ENCODE results near the gene FBLN5.
A peak's percentile ranks its signal among the peaks of the same experiment; 100 is the strongest.
"Not testable (repeated sequence)": the region's sequence is repeated elsewhere in the genome, so short reads cannot be mapped to it uniquely, and the experiment has no call there.

Gene FBLN5

DNA sequence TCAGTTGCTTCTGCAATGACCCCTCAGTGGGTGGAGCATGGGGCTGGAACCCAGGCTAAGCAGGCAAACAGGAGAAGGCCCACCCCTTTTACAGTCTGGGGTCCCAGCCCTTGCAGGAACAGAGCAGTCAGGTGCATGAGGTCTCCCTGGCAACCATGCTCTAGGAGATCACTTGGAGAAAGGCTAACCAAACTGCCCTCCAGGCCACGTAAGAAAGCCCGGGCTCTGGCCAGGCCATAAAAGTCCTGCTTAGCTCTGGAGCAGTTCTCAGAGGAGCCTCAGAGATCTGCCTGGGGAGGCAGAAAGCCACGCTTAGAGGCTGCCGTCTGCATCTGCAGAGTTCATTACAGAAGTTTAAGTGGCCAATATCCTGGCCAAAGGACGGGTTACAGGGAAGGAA is 65.1 kb downstream of the FBLN5 start:
- DNase-seq, result no peak

DNA sequence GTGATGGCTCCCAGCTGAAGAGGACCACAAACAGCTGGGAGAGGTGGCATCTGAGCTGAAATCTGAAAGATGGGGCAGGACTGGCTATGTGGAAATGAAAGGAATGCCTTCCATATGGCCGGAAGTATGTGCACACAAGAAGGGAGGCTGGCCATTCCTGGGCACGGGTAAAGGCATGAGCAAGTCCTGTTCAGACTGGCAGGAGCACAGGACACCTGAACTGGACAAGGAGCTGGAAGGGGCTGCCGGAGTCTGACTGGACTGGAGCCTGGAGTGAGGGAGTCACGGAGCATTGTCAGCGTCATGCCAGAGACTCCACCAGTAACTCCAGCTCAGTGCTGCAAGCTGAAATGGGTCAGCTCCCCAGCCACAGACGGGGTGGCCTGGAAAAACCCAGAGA is 68.3 kb downstream of the FBLN5 start:
- DNase-seq, result no peak

DNA sequence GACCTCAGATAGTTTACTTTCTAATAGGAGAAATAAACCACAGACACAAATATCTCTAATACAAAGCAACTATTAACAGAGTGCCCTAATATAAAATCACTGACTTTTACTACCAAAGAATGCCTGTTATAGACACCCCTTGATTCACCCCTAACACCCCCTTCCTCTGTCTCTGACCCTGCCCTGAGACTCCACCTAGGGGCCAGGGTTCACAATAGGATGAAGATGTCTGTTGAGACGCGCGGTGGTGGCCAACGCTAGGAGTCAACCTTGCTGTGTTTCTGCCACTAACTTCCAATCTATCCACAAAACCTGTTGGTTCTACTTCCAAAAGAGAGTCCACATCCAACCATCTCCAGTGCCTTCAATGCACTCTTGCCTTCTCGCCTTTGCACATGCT is 69.2 kb downstream of the FBLN5 start:
- DNase-seq, result no peak

GRCh38 chr14:91877376-91877915 is 70.0 kb downstream of the FBLN5 start:
- no peak for DNase-seq

- no peak for DNase-seq
Observed at GRCh38 chr14:91876492-91876891, 71.0 kb downstream of the FBLN5 start.

- no peak for DNase-seq
Observed at GRCh38 chr14:91875525-91876286, 71.8 kb downstream of the FBLN5 start.

DNA sequence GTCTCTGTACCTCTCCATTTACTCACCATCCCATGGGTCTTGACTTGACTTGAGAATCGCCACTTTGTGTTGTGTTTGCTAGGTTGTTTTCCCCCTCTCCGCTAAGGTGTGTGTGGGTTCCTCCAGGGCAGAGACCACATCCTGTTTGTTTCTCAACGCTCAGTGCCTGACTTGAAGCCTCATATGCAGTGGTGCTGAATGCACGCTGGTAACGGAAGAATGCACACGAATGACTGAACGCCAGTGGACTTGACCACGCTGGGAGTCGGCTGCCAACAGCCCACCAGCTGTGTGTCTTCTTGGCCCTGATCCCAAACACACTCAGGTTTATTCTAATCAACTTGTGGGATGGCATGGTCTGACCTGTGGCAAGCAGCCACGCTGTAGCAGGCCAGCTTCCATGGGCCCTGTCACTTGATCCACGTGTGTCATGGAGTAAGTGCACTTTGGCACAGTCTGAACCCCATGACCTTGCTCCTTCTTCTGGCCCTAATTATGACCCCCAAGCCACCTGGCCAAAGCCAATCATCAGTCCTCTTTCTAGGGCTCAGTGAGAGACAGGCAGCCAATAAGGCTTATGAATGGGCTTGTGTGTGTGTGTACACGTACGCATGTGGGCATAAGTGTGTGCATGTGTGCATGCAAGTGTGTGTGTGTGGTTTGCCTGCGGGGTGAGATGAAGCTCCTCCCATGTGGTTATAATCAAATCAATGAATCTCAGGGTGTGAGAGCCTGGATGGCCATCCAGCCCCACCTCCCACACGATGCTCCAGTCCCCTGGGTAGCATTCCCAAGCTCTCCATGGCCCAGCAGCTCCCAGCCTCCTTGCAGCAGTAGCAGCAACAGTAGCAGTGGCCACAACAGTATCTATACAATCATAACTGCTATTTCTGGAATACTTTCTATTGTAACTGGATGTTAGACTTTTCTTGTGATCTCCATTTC is 73.8 kb downstream of the FBLN5 start:
- DNase-seq, result peak; percentile 98

GRCh38 chr14:91872517-91873470 is 74.7 kb downstream of the FBLN5 start:
- DNase-seq, result peak; percentile 77

- DNase-seq, result no peak
Observed at GRCh38 chr14:91872011-91872501, 75.4 kb downstream of the FBLN5 start.

- DNase-seq, result not testable (repeated sequence)
Observed at GRCh38 chr14:91871401-91871800, 76.1 kb downstream of the FBLN5 start.

- DNase-seq, result no peak
Observed at GRCh38 chr14:91870890-91871289, 76.6 kb downstream of the FBLN5 start.

DNA sequence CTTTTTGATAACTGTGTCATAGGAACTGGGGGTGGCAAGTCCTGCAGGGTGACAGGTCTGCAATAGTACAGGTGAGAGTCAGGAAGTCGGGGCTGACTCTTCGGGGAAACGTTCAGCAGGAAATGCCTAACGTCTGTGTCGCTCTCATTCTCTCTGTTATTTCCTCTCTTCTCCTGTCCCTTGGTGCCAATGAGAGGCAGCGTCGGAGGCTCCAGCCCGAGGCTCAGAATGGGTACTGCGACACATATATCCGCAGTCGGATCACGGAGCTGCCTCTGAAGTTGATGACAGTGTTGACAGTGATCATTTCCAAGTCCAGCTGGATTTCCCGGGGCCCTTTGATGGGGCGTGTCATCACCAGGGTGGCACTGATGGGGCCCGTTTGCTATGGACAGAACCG is 77.5 kb downstream of the FBLN5 start:
- DNase-seq, result no peak

GRCh38 chr14:91869556-91869955 is 77.9 kb downstream of the FBLN5 start:
- DNase-seq, result no peak

- peak; percentile 41 for DNase-seq
Observed at GRCh38 chr14:91867316-91867988, 80.0 kb downstream of the FBLN5 start, which contains the start of gene TC2N. TSS of gene TC2N (minus strand) at chr14:91867536. CDS start at chr14:91813769, 53,767 bp downstream.

DNA sequence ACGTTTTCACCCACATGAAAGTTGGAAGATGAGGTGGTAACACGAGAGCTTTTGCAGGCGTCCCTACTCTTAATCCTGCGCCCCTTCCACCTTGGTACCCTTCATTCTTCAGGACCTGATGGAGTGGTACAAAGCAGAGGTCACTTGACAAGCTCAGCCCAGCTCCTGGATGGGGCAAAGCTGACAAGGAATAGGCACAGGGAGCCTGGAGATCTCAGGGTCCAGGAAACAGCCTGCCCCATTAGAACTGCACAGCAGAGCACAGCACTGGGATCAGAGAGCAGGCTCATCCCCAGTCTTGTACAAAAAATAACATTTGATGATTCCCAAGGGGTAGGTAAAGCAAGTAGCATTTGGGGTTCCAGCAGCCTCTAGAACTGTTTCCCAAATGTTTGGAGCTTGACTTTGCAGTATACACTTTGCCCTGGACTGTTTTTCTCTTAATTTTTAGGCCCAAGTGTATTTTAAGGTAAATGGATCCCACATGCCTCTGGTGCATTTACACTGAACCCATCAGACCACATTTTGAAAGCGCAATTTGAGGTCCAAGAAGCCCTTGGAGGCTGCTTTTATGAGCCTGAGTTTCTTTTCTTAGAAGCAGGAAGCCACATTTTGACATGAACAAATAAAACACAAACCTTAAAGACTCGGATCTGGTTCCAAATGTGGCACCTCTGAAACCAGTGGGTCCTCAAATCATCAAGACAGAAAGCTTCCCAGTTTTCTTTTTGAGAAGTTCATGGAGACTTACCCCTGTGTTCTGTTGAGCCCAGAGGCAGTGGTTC is 80.8 kb downstream of the FBLN5 start:
- DNase-seq, result no peak

DNA sequence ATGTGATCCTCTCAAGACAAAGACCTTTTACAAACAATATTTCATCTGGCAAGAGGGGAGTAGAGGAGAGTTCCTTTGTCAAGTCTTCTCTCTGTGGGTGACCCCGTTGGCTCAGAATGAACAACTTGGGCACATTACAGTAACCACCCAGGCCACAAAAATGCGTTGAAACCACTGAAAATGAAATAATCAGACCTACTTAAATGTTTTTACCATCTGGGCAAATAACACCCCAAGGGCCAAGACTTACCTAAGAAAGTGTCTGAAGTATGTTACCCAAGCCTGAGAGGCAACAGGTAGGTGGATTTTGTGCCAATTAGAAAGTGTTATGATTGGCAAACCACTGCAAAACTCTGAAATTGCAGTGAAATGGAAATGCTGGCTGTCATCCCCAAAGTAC is 81.4 kb downstream of the FBLN5 start:
- no peak for DNase-seq

DNA sequence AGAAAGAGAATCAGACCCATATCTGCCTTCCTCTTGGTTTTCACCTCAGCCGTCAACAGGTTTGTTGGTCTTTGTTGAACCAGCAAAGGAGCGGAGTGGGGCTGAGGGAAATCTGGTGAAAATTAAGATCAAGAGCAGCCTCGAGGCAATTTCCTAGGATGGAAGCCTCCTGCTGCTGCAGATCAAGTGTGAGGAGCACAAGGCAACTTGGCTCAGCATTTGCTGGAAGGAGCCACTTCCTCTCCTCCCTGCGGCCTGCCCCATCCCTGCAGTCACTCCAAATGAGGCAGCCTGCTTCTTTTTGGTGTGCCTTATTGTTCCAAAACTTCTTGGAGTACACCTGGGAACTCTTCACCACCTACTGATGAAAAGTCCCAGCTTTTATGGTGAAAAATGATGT is 85.1 kb downstream of the FBLN5 start:
- no peak for DNase-seq

- DNase-seq, result no peak
Observed at GRCh38 chr14:91861091-91861490, 86.4 kb downstream of the FBLN5 start.

DNA sequence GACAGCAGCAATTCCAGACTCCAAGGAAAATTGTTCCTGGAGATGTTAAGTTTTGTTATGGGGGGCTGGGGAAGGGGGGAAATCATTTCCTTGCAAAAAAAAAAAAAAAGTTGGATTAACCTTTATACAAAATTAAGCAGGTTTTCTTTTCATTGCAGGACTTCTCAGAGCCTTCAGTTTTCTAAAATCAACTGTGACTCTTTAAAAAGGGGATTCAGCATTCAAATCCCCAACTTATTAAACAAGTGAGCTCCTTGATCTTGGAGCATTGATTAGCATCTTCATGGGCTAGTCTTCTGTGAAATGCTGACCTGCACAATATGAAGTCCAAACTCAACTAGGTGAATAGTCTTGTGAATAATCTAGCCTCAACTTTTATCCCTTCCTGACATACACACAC is 87.3 kb downstream of the FBLN5 start:
- no peak for DNase-seq

DNA sequence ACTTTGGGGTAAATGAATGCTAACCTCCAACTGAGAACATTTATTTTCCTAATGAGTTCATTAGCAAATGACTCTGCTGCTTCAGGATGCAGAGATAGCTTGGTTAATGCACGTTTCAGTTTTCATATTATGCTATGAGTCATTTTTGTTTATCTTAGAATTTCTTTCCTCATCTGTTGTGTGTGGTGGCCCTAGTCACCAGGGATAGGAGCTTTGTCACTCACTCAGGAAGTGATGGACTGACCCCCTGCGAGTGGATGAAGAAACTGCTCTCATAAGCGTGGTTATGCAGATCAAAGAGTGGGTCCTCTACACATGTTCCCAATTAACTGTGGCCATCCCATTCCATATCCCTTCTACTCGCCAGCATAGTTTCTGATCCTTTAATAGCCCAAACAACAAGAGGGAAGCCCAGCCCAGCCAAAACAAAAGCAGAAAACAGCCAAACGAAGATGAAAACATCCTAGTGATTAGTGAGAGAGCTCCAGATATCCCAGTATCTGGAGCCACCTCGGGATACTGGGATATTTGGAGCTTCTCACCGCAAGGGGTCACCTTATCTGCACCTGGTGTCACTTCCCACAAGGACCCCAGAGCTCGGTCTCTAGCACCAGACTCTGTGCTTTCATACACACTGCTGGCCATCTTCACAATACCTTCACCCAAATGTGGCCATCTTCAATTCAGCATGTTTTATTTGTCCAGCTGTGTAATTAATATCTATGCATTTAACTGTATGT is 88.8 kb downstream of the FBLN5 start:
- no peak for DNase-seq
